Measurements from ENCODE around the gene LIMS3. TPM values are rescaled to one million over a fixed set of nuclear protein-coding genes. Genes with fewer than 3 reads are reported as not detected.
"Not testable (repeated sequence)": the region's sequence is repeated elsewhere in the genome, so short reads cannot be mapped to it uniquely, and the experiment has no call there.

The LIMS3 gene
- total RNA-seq, 2 experiments from 2014 or later = 0.88 to 0.91 TPM

DNA sequence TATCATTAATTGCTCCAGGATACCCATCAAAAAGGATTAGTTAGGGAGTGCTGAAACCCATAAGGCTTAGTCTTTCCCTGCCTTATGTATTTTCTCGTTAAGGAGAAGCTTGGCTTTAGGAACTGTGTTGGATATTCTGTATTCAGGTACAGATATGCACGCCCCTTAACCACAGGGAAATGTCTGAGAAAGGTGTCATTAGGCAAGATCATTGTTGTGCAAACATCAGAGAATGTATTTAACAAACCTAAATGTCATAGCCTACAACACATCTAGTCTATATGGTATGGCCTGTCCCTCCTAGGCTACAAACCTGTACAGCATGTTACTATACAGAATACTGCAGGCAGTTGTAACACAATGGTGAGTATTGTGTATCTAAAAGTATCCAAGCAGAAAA is 10.1 kb downstream of the LIMS3 start:
- H3K4me3 Mint-ChIP-seq; H3K27ac Mint-ChIP-seq; H3K4me1 Mint-ChIP-seq; DNase-seq; H3K9me3 Mint-ChIP-seq; H3K27me3 Mint-ChIP-seq; POLR2A ChIA-PET; ATAC-seq (ENCODE audit: low read depth); H3K36me3 Mint-ChIP-seq: not testable (repeated sequence)

DNA sequence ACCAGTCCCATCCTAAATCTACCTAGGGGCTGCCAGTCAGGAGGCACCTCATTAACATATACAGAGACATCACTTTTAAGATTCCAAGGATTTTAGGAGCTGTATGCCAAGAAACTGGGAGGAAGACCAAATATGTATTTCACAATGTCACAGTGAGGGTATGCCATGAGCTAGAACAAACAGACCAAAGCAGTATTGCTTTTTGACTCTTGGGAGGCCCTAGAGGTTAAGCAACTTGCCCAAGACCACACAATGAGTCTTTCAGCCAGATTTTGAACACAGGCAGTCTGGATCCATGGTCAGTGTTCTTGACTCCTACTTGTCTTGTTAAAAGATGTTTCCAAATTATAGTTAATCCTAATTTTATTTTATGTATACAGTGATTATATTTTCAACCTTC is 12.3 kb downstream of the LIMS3 start:
- H3K36me3 Mint-ChIP-seq; H3K4me3 Mint-ChIP-seq; H3K27me3 Mint-ChIP-seq; H3K9me3 Mint-ChIP-seq; POLR2A ChIA-PET; H3K4me1 Mint-ChIP-seq; DNase-seq; H3K27ac Mint-ChIP-seq; ATAC-seq (ENCODE audit: low read depth): not testable (repeated sequence)

DNA sequence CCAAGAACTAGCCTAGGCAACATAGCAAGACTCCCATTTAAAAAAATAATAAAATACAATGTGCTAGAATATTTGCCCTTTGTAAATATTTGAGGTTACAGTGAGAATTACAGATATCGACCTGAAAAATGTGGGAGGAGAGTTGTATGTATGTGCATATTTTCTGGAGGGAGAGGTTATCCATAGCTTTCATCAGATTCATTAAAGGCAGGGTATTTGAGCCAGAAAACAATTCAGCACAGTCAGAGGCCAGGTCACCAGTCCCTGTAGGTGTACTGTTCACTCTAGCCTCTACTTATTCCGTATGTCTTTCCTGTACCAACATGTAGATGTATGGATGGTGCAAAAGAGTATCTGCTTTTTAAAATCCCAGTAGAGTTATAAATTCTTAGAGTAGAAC is 15.4 kb downstream of the LIMS3 start:
- H3K27me3 Mint-ChIP-seq; H3K27ac Mint-ChIP-seq; H3K4me1 Mint-ChIP-seq; H3K36me3 Mint-ChIP-seq; H3K4me3 Mint-ChIP-seq; DNase-seq; POLR2A ChIA-PET; ATAC-seq (ENCODE audit: low read depth); H3K9me3 Mint-ChIP-seq: not testable (repeated sequence)

DNA sequence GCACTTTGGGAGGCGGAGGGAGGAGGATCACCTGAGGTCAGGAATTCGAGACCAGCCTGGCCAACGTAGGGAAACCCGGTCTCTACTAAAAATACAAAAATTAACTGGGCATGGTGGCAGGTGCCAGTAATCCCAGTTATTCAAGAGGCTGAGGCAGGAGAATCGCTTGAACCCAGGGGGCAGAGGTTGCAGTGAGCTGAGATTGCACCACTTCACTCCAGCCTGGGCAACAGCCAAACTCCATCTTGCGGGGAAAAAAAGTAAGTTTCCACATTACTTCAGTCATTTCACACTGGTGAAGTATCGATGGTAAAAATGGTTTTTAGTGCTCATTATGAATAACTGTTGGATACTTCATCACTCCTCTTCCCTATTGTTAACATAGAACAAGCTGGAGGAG is 16.1 kb downstream of the LIMS3 start:
- POLR2A ChIA-PET; H3K27me3 Mint-ChIP-seq; H3K4me3 Mint-ChIP-seq; H3K4me1 Mint-ChIP-seq; ATAC-seq (ENCODE audit: low read depth); H3K27ac Mint-ChIP-seq; H3K36me3 Mint-ChIP-seq; DNase-seq; H3K9me3 Mint-ChIP-seq: not testable (repeated sequence)

DNA sequence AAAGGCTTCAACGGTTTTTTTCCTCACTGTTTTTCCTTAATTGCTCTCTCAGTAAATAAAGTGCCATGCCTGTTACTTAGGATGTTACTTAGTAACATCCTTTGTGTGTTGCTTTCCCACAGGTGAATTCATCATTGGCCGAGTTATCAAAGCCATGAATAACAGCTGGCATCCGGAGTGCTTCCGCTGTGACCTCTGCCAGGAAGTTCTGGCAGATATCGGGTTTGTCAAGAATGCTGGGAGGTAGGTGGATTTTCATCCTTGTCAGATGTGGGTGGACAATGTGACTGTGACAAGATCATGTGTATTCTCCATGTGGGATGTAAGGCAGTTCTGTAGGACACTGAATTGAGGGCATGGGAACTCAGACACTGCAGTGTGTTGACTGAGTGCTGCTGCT is 17.3 kb downstream of the LIMS3 start:
- ATAC-seq (ENCODE audit: low read depth); H3K4me1 Mint-ChIP-seq; POLR2A ChIA-PET; DNase-seq; H3K36me3 Mint-ChIP-seq; H3K27ac Mint-ChIP-seq; H3K4me3 Mint-ChIP-seq; H3K9me3 Mint-ChIP-seq; H3K27me3 Mint-ChIP-seq: not testable (repeated sequence)

DNA sequence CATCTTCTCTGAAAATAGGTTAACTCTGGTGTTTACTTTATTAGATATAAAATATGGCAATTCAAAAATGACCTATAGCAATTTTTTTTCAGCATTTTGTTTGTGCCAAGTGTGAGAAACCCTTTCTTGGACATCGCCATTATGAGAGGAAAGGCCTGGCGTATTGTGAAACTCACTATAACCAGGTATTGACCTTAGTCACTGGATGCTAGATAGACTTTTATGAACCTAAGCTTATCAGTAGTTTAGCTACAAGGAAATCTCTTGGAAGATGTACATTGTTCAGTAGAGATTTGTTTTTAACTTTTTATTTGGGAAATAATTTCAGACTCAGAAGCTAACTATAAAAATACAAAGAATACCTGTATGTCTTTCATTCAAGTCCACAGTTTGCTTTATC is 21.7 kb downstream of the LIMS3 start:
- H3K4me1 Mint-ChIP-seq; H3K36me3 Mint-ChIP-seq; H3K9me3 Mint-ChIP-seq; DNase-seq; H3K27ac Mint-ChIP-seq; ATAC-seq (ENCODE audit: low read depth); POLR2A ChIA-PET; H3K27me3 Mint-ChIP-seq; H3K4me3 Mint-ChIP-seq: not testable (repeated sequence)

DNA sequence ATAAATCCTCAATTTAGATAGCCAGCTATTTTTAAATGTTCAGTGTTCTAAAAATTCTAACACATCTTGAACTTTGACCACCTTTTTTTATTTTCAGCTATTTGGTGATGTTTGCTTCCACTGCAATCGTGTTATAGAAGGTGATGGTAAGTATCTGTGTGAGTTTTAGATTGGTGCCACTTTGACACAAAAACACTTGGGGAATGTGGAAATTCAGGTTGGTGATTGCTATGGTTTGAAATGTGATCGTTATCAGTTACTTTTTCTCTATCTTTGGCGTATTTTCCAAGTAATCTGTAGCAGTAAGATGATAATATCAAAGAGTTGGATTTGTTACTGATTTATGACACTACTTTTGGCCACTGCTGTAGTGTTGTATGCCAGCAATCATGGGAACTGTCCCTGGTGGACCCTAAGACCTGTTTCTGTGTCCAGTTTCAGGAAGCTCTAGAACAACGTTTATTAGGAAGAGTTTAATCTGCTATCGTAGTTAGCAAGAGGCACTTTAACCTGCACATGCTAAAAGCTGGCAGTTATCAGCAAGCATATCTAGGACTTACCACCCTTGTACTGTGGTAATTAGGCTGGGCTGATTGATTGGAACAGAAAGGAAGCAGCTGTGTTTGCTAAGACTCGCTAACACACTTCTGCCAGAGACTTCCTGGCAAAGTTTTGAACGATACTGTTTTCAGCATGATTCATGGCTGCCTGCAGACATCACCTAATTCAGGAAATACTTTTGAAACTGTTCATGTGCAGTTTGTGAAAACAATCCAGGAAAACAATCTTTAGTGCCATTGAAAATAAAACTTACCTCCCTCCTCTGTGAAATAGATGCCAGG is 23.3 kb downstream of the LIMS3 start:
- POLR2A ChIA-PET; ATAC-seq (ENCODE audit: low read depth); DNase-seq; H3K4me1 Mint-ChIP-seq; H3K27ac Mint-ChIP-seq; H3K36me3 Mint-ChIP-seq; H3K27me3 Mint-ChIP-seq; H3K9me3 Mint-ChIP-seq; H3K4me3 Mint-ChIP-seq: not testable (repeated sequence)

DNA sequence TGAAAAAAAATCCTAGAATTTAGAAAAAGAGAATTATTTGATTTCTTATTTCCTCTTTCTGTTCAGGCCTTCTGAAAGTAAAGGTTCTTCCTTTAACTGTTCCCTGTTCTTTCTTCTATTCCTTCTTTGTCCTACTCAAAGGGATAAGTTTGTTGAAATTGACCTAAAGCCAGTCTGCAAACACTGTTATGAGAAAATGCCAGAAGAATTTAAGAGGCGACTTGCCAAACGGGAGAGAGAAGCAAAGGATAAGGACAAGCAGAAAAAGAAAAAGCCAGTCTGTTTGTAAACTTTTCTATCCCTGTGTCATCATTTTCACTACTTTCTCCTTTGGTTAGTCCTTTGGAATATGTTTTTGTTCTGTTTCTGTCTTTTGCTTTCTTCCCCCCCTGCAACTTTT is 26.0 kb downstream of the LIMS3 start:
- DNase-seq; H3K27ac Mint-ChIP-seq; POLR2A ChIA-PET; H3K9me3 Mint-ChIP-seq; H3K36me3 Mint-ChIP-seq; H3K4me1 Mint-ChIP-seq; H3K4me3 Mint-ChIP-seq; H3K27me3 Mint-ChIP-seq; ATAC-seq (ENCODE audit: low read depth): not testable (repeated sequence)

DNA sequence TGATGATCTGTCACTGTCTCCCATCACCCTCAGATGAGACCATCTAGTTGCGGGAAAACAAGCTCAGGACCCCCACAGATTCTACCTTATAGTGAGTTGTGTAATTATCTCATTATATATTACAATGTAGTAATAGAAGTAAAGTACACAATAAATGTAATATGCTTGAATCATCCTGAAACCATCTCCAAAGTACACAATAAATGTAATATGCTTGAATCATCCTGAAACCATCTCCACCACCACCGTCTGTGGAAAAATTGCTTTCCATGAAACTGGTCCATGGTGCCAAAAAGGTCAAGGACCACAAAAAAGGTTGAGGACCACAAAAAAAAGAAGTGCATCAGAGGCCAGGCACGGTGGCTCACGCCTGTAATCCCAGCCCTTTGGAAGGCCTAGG is 29.3 kb downstream of the LIMS3 start:
- H3K27ac Mint-ChIP-seq; H3K9me3 Mint-ChIP-seq; H3K36me3 Mint-ChIP-seq; H3K27me3 Mint-ChIP-seq; DNase-seq; H3K4me3 Mint-ChIP-seq; POLR2A ChIA-PET; H3K4me1 Mint-ChIP-seq; ATAC-seq (ENCODE audit: low read depth): not testable (repeated sequence)

DNA sequence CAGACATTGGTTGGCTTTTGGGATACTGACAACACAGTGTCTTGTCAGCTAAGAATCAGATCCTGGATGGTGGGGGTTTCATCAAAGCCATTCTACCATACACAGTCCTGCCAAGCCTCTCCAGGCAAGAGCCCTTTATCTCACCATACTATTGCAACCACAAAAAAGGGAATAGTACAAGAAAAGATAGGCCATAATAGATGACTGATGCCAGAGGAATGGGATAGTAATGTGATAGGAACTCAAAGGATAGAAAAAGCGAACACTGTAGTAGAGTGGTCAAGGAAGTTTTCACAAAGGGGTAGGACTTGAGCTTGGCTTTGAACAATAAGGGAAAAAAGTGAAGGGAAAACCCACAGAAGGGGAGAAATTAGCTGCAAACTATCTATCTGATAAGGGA is 30.7 kb downstream of the LIMS3 start:
- H3K36me3 Mint-ChIP-seq; H3K4me1 Mint-ChIP-seq; H3K4me3 Mint-ChIP-seq; H3K27ac Mint-ChIP-seq; DNase-seq; H3K9me3 Mint-ChIP-seq; ATAC-seq (ENCODE audit: low read depth); POLR2A ChIA-PET; H3K27me3 Mint-ChIP-seq: not testable (repeated sequence)

DNA sequence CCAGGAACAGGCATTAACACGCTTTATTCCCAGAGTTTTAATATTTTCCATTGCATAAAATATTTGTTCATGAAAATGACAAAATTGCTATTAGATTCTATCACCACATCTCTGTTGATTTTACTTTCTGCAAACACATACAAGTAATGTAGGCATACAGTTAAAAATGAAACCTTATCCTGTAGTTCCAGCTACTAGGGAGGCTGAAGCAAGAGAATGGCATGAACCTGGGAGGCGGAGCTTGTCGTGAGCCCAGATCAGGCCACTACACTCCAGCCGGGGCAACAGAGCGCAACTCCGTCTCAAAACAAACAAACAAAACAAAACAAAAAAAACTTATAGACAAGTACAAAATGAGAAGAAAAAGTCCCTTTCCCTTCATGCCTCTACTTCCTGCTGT is 38.0 kb downstream of the LIMS3 start:
- H3K4me1 Mint-ChIP-seq; ATAC-seq (ENCODE audit: low read depth); H3K27me3 Mint-ChIP-seq; H3K9me3 Mint-ChIP-seq; DNase-seq; H3K36me3 Mint-ChIP-seq; H3K4me3 Mint-ChIP-seq; POLR2A ChIA-PET; H3K27ac Mint-ChIP-seq: not testable (repeated sequence)

DNA sequence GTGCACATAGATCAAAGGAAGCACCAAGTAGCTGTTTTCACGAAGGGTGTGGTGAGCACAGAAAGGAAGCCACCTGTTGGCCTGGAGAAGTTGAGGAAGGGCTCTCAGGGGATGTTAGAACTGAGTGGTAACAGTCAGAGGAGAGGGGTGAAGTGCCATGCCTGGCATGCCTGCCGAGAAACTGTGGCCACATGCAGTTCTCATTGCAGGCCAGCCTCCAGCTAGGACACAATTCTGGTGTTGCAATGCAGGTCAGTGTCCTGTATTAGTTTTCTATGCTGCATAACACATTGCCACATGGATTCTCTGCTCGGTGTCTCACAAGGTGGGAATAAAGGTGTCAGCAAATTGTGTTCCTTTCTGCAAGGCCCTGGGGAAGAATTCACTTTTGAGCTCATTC is 46.9 kb downstream of the LIMS3 start:
- H3K9me3 Mint-ChIP-seq; H3K27me3 Mint-ChIP-seq; DNase-seq; H3K4me3 Mint-ChIP-seq; H3K4me1 Mint-ChIP-seq; H3K27ac Mint-ChIP-seq; H3K36me3 Mint-ChIP-seq; POLR2A ChIA-PET; ATAC-seq (ENCODE audit: low read depth): not testable (repeated sequence)

DNA sequence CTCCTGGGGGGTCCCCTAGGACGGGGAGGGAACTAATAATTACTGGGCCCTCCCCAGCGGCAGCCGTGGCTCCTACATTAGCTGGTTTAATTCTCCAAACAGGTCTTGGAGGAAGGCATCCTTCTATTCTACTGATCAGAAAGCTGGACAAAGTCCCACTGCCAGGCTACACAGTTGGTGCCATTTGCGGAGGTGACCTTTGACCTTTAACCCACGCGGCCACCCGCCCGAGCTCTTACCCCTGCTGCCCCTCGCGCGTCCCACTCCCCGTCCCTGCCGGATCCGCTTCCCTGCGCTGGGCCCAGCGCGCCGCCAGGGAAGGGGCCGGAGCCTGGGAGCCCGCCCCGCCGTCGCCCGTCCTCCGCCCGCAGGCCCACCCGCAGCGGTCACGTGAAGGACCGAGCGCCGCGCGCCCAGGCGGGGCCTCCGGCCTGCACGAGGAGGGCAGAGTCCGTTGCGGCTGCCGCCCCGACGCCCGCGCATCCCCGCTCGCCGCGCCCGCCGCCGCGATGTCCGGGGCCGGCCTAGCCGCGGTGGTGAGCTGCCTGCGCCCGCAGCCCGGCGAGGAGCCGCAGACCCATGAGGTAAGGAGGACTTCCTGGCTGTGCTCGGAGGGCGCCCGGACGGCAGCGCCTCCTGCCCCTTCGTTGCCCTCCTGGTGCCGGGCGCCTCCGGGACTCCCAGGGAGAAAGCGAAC is 48.9 kb downstream of the LIMS3 start:
- POLR2A ChIA-PET, H3K4me3 Mint-ChIP-seq, H3K27ac Mint-ChIP-seq, H3K4me1 Mint-ChIP-seq, H3K27me3 Mint-ChIP-seq, H3K36me3 Mint-ChIP-seq, DNase-seq, H3K9me3 Mint-ChIP-seq: not testable (repeated sequence)
- ATAC-seq (ENCODE audit: low read depth) = peak; percentile 42

DNA sequence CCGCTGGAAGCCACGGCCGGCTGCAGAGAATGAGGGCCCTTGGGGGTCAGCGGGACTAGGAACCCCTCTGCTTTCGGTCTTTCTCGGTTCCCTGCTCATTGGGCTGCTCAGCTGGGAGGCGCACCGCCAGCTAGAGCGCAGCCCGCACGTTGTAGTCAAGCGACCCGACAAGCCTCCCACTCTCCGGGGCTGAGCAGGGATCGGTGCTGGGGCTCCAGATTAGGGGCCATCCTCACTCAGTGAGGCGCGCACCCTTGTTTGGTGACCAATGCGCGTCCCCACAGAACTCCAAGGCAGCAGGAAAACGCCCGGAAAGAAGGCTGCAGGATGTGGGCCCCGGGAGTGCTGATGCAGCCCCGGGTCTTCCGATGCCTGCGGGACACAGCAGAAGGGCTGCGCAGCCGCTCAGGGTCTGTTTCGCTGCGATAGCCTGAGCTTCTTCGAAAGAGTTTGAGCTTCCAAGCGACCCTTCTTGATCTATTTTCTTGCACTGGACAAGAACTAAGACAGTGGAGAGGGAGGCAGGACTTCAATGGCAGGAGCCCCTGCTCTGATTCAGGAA is 49.6 kb downstream of the LIMS3 start:
- H3K9me3 Mint-ChIP-seq, H3K4me1 Mint-ChIP-seq, H3K27ac Mint-ChIP-seq, DNase-seq, H3K4me3 Mint-ChIP-seq, H3K27me3 Mint-ChIP-seq, H3K36me3 Mint-ChIP-seq, POLR2A ChIA-PET: not testable (repeated sequence)
- peak; percentile 22 for ATAC-seq (ENCODE audit: low read depth)

Data from activated naive CD8-positive, alpha-beta T cell treated with anti-CD3 and anti-CD28 coated beads, Interleukin-2, amount 10 ng/mL, durations not matched to agents 7 days and 5 days (primary cell).